Transverse colon (tissue), 4 donors: ENCODE results near the gene USP34. TPM values are rescaled to one million over a fixed set of nuclear protein-coding genes. Genes with fewer than 3 reads are reported as not detected.

Experiments
- DNase-seq: peaks from one replicate; pipeline ENCODE4 v3.0.0-alpha.2; 2019
- H3K27ac ChIP-seq, 4 donors: fragments of 200-600 bp; sonication (generic); 2 replicates each; pipeline ENCODE4 v1.5.1; 2016 to 2018; ENCODE audit warnings: inconsistent platforms in 4 of 4
- H3K27me3 ChIP-seq: fragments of 200-600 bp; sonication (generic); 2 replicates; pipeline ENCODE4 v1.5.1; 2017; ENCODE audit warnings: inconsistent platforms
- H3K36me3 ChIP-seq, 4 donors: fragments of 200-600 bp; sonication (generic); 2 replicates each; pipeline ENCODE4 v1.5.1; 2017 to 2019; ENCODE audit warnings: inconsistent platforms in 4 of 4
- H3K4me1 ChIP-seq, 4 donors: fragments of 200-600 bp; sonication (generic); 2 replicates each; pipeline ENCODE4 v1.5.1; 2017 to 2020; ENCODE audit warnings: inconsistent platforms in 4 of 4
- H3K4me3 ChIP-seq, 4 donors: fragments of 200-600 bp; sonication (generic); 1 replicate in 1 of 4; 2 replicates in 3 of 4; pipeline versions ENCODE4 v1.5.1 to v1.6.1; 2017 to 2019; ENCODE audit warnings: inconsistent platforms in 4 of 4
- H3K9me3 ChIP-seq, 2 donors: fragments of 200-600 bp; sonication (generic); 2 replicates each; pipeline ENCODE4 v1.5.1; 2017 to 2019; ENCODE audit warnings: inconsistent platforms in 2 of 2
- EP300 ChIP-seq: sonication (generic); formaldehyde crosslinking; IDR thresholded peaks from one replicate; pipeline ENCODE4 v1.6.1; 2017; ENCODE audit warnings: antibody characterized with exemption, low read depth
- POLR2A ChIP-seq: fragments of 450-650 bp; IDR thresholded peaks from one replicate; pipeline ENCODE4 v1.6.1; 2016; ENCODE audit warnings: antibody characterized with exemption, mild to moderate bottlenecking, moderate library complexity
- POLR2AphosphoS5 ChIP-seq, 3 donors: sonication (generic); formaldehyde crosslinking; IDR thresholded peaks; one replicate each; pipeline ENCODE4 v1.6.1; 2016; ENCODE audit warnings: antibody characterized with exemption in 3 of 3
- WGBS, 2 donors: methylation state at CpG; one replicate each; pipeline ENCODE4 v1.1.5; 2018; ENCODE audit warnings: low coverage in 1 of 2; 5-methylcytosine and 5-hydroxymethylcytosine counted together
- in situ Hi-C, 4 donors: fragments of 200-750 bp; cut with MboI; loops; one replicate each; pipeline versions ENCODE4 v1.15.0 to v1.15.1; 2017; ENCODE audit warnings: low sequenced_read_pairs in 3 of 4, low pct_ligation_motif_present in 1 of 4, low pct_unique_long_range_greater_than_20kb in 1 of 4
- intact Hi-C: fragments of 100-400 bp; cut with DNase I; formaldehyde crosslinking; loops from one replicate; pipeline ENCODE4 v1.15.1; 2023; ENCODE audit warnings: low total_unique reads
- total RNA-seq, 4 donors: library from RNA; depleted of rRNA; stranded (reverse); fragments of >200 nt; gene quantifications; one replicate each; pipeline ENCODE4 v1.1.0, GENCODE V29; 2016
- TF ChIP-seq, protein P1 (sequence below), 5 experiments: fragments of 200-600 bp in 3 of 5; fragments of 450-650 bp in 2 of 5; sonication (generic) in 3 of 5; IDR thresholded peaks; 1 replicate in 2 of 5; 2 replicates in 3 of 5; pipeline ENCODE4 v1.5.1; 2016 to 2017; ENCODE audit warnings: antibody characterized with exemption in 5 of 5, inconsistent platforms in 3 of 5, mild to moderate bottlenecking in 2 of 5, moderate library complexity in 1 of 5

Gene USP34
- total RNA-seq, 4 donors from 2014 or later, result 103 to 181 (median 115) TPM

GRCh38 chr2:61436092-61436491, 34.8 kb downstream of the USP34 start:
- Histone ChIP-seq H3K27me3 (no peaks in the 10 kb centered on the region), H3K4me3 (peak overlapping the region in 1 of 4 donors; percentile 26), H3K36me3 (no peaks in the 10 kb centered on the region), H3K4me1 (peaks cover 4 to 74% (median 43%) of the 10 kb centered on the region in 4 donors), H3K27ac (peak overlapping the region in 3 of 4 donors; percentile 12 to 31 (median 14)), H3K9me3 (no peaks in the 10 kb centered on the region)
- WGBS, 2 donors, result 38 to 40% methylated on average over 1 to 2 of the region's 2 CpGs
- TF ChIP-seq, protein P1, sequence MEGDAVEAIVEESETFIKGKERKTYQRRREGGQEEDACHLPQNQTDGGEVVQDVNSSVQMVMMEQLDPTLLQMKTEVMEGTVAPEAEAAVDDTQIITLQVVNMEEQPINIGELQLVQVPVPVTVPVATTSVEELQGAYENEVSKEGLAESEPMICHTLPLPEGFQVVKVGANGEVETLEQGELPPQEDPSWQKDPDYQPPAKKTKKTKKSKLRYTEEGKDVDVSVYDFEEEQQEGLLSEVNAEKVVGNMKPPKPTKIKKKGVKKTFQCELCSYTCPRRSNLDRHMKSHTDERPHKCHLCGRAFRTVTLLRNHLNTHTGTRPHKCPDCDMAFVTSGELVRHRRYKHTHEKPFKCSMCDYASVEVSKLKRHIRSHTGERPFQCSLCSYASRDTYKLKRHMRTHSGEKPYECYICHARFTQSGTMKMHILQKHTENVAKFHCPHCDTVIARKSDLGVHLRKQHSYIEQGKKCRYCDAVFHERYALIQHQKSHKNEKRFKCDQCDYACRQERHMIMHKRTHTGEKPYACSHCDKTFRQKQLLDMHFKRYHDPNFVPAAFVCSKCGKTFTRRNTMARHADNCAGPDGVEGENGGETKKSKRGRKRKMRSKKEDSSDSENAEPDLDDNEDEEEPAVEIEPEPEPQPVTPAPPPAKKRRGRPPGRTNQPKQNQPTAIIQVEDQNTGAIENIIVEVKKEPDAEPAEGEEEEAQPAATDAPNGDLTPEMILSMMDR (IDR thresholded peaks at IDR 0.05), result no peak
- TF ChIP-seq POLR2AphosphoS5 (IDR thresholded peaks at IDR 0.05) (no peak), POLR2A (no peak), EP300 (no peak)
- intact Hi-C loops (no loop called here), in situ Hi-C loops (loop anchor here in 1 of 4 donors (25.0 kb wide), 1 partner anchor 226 kb away; no protein-coding TSS in a partner anchor)
- DNase-seq, result no peak

DNA sequence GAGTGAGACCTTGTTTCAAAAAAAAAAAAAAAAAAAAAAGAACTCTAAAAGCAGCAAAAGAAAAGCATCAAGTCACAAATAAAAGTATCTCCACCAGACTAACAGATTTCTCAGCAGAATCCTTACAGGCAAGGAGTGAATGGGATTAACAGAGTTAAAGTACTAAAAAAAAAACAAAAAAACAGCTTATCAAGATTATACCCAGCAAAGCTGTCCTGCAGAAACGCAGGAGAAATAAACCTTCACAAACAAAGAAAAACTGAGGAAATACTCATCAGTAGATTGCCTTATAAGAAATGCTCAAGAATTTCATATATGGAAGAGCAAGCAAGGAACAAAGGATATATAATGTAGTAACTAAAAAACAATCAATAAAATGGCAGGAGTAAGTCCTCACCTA, 35.6 kb downstream of the USP34 start:
- no peak for DNase-seq
- peaks cover 4 to 73% (median 44%) of the 10 kb centered on the region in 4 donors for H3K4me1 ChIP-seq
- 90 to 93% methylated on average over 1 of the region's 1 CpG for WGBS, 2 donors
- TF ChIP-seq POLR2A (no peak), EP300 (no peak), POLR2AphosphoS5 (IDR thresholded peaks at IDR 0.05) (no peak)
- TF ChIP-seq, protein P1 (IDR thresholded peaks at IDR 0.05), result no peak
- H3K27me3 ChIP-seq, result no peaks in the 10 kb centered on the region
- H3K4me3 ChIP-seq, result no peak overlapping the region
- in situ Hi-C loops, result loop anchor here in 1 of 4 donors (25.0 kb wide), 1 partner anchor 227 kb away; no protein-coding TSS in a partner anchor
- intact Hi-C loops, result no loop called here
- H3K36me3 ChIP-seq, result no peaks in the 10 kb centered on the region
- no peaks in the 10 kb centered on the region for H3K9me3 ChIP-seq
- H3K27ac ChIP-seq, result peak overlapping the region in 1 of 4 donors; percentile 31

GRCh38 chr2:61434314-61434713, 36.6 kb downstream of the USP34 start:
- no peak for DNase-seq
- Histone ChIP-seq H3K4me1 (peaks cover 4 to 66% (median 41%) of the 10 kb centered on the region in 4 donors), H3K27ac (peak overlapping the region in 2 of 4 donors; percentile 31 to 42)

DNA sequence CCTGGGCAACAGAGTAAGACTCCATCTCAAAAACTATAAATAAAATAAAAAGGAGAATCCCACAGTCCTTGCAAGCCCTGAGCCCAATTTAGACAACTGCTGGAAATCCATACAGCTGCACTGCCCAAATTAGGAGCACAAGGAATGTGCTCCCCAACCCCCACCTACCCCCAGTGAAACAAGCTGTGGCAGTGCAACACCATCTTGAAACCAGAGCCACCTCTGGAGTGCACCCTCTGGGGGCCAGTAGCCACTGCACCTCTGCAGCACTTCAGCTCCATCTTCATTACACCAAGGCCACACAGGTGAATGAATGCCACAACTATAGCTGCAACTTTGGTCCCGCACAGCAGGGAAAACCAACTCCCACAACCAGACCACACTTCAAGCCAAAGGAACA, 37.3 kb downstream of the USP34 start:
- Histone ChIP-seq H3K4me1 (peaks cover 4 to 66% (median 40%) of the 10 kb centered on the region in 4 donors), H3K27ac (peak overlapping the region in 2 of 4 donors; percentile 43 to 53), H3K27me3 (no peaks in the 10 kb centered on the region), H3K4me3 (no peak overlapping the region), H3K9me3 (no peaks in the 10 kb centered on the region), H3K36me3 (no peaks in the 10 kb centered on the region)
- no peak for DNase-seq
- TF ChIP-seq, protein P1 (IDR thresholded peaks at IDR 0.05), result no peak
- TF ChIP-seq POLR2AphosphoS5 (IDR thresholded peaks at IDR 0.05), result no peak
- TF ChIP-seq EP300, result no peak
- TF ChIP-seq POLR2A, result no peak
- intact Hi-C loops (no loop called here), in situ Hi-C loops (loop anchor here in 1 of 4 donors (25.0 kb wide), 1 partner anchor 229 kb away; no protein-coding TSS in a partner anchor)
- WGBS, 2 donors, result 100% methylated on average over 1 of the region's 1 CpG; no CpG with 5 or more reads in 1 of the 2 donors

More at GRCh38 chr2:61434314-61434713, 36.6 kb downstream of the USP34 start:
- TF ChIP-seq EP300, result no peak
- TF ChIP-seq POLR2AphosphoS5 (IDR thresholded peaks at IDR 0.05), result no peak
- TF ChIP-seq POLR2A, result no peak
- TF ChIP-seq, protein P1 (IDR thresholded peaks at IDR 0.05), result no peak
- in situ Hi-C loops, result loop anchor here in 1 of 4 donors (25.0 kb wide), 1 partner anchor 228 kb away; no protein-coding TSS in a partner anchor
- intact Hi-C loops, result no loop called here
- Histone ChIP-seq H3K4me3 (no peak overlapping the region), H3K36me3 (no peaks in the 10 kb centered on the region), H3K27me3 (no peaks in the 10 kb centered on the region), H3K9me3 (no peaks in the 10 kb centered on the region)
